ENCODE data around the gene CNRIP1. TPM values are rescaled to one million over a fixed set of nuclear protein-coding genes. Genes with fewer than 3 reads are reported as not detected.
"Not testable (repeated sequence)": the region's sequence is repeated elsewhere in the genome, so short reads cannot be mapped to it uniquely, and the experiment has no call there.

CNRIP1 gene
- total RNA-seq, 1 donor from 2014 or later = 15.3 TPM

GRCh38 chr2:68340226-68341061 is 20.7 kb upstream of the CNRIP1 start:
- DNase-seq = no peak

- DNase-seq = no peak
Observed at GRCh38 chr2:68336192-68336591, 16.4 kb upstream of the CNRIP1 start.

GRCh38 chr2:68333931-68334330 is 14.2 kb upstream of the CNRIP1 start:
- DNase-seq = no peak

GRCh38 chr2:68333009-68333408 is 13.3 kb upstream of the CNRIP1 start:
- no peak for DNase-seq

GRCh38 chr2:68330691-68331090 is 10.9 kb upstream of the CNRIP1 start:
- no peak for DNase-seq

GRCh38 chr2:68328901-68329300 is 9.2 kb upstream of the CNRIP1 start:
- DNase-seq = no peak

- DNase-seq = no peak
Observed at GRCh38 chr2:68325056-68325455, 5.3 kb upstream of the CNRIP1 start.

- DNase-seq = no peak
Observed at GRCh38 chr2:68320118-68320641, 431 bp upstream of the CNRIP1 start.

- DNase-seq = no peak
Observed at GRCh38 chr2:68318914-68319397, 793 bp downstream of the CNRIP1 start.

GRCh38 chr2:68317971-68318913 is 1.5 kb downstream of the CNRIP1 start:
- DNase-seq = no peak

GRCh38 chr2:68316111-68316510 is 3.6 kb downstream of the CNRIP1 start:
- no peak for DNase-seq

- DNase-seq = no peak
Observed at GRCh38 chr2:68311033-68311432, 8.7 kb downstream of the CNRIP1 start.

GRCh38 chr2:68309426-68309825 is 10.3 kb downstream of the CNRIP1 start:
- DNase-seq = no peak

GRCh38 chr2:68303902-68304272 is 15.9 kb downstream of the CNRIP1 start:
- not testable (repeated sequence) for DNase-seq

- no peak for DNase-seq
Observed at GRCh38 chr2:68303033-68303901, 16.5 kb downstream of the CNRIP1 start.

GRCh38 chr2:68302281-68302875 is 17.4 kb downstream of the CNRIP1 start:
- DNase-seq = no peak

GRCh38 chr2:68295516-68295915 is 24.2 kb downstream of the CNRIP1 start:
- DNase-seq = no peak

GRCh38 chr2:68294913-68295312 is 24.8 kb downstream of the CNRIP1 start:
- DNase-seq = no peak

- DNase-seq = no peak
Observed at GRCh38 chr2:68294187-68294586, 25.6 kb downstream of the CNRIP1 start.

GRCh38 chr2:68293755-68294154 is 26.0 kb downstream of the CNRIP1 start:
- DNase-seq = no peak

- DNase-seq = no peak
Observed at GRCh38 chr2:68293024-68293423, 26.7 kb downstream of the CNRIP1 start.
